Ovary (tissue), 9 donors: Measurements from ENCODE around the gene COL4A1. TPM values are rescaled to one million over a fixed set of nuclear protein-coding genes. Genes with fewer than 3 reads are reported as not detected.
"Not testable (repeated sequence)": the region's sequence is repeated elsewhere in the genome, so short reads cannot be mapped to it uniquely, and the experiment has no call there.

Source experiments
- DNase-seq, 5 donors: peaks; one replicate each; pipeline ENCODE4 v3.0.0-alpha.2; 2019 to 2020
- H3K27ac ChIP-seq, 2 donors: fragments of 200-600 bp; one replicate each; pipeline versions ENCODE4 v1.5.1 to v1.8.0; 2019 to 2022
- H3K27me3 ChIP-seq: fragments of 200-600 bp; one replicate; pipeline ENCODE4 v1.8.0; 2022
- H3K36me3 ChIP-seq: fragments of 200-600 bp; sonication (generic); one replicate; pipeline ENCODE4 v1.5.1; 2019
- H3K4me1 ChIP-seq: one replicate; pipeline ENCODE4 v1.8.1; 2013; ENCODE audit warnings: mild to moderate bottlenecking, moderate library complexity; ENCODE audit not compliant: insufficient read depth
- H3K4me3 ChIP-seq: fragments of 200-600 bp; sonication (generic); one replicate; pipeline ENCODE4 v1.5.1; 2017
- H3K9me3 ChIP-seq, 2 donors: fragments of 200-600 bp in 1 of 2; sonication (generic) in 1 of 2; one replicate each; pipeline versions ENCODE4 v1.5.1 to v1.8.1; 2013 to 2019; ENCODE audit warnings: mild to moderate bottlenecking in 1 of 2, moderate library complexity in 1 of 2
- EP300 ChIP-seq: sonication (generic); formaldehyde crosslinking; IDR thresholded peaks from one replicate; pipeline ENCODE4 v1.6.1; 2017; ENCODE audit warnings: antibody characterized with exemption
- POLR2A ChIP-seq: fragments of 450-650 bp; IDR thresholded peaks from one replicate; pipeline ENCODE4 v1.6.1; 2017; ENCODE audit warnings: antibody characterized with exemption, mild to moderate bottlenecking, moderate library complexity
- WGBS, 3 donors: extraction: QIAGEN DNeasy Blood & Tissue Kit in 1 of 3; methylation state at CpG; one replicate each; pipeline versions ENCODE4 v1.1.5 to v1.1.7; 2013 to 2017; 5-methylcytosine and 5-hydroxymethylcytosine counted together
- intact Hi-C, 4 donors: fragments of 100-400 bp; cut with DNase I; formaldehyde crosslinking; loops; one replicate each; pipeline versions ENCODE4 v1.11.0 to v1.15.1; 2022 to 2023
- polyA plus RNA-seq, 2 donors: library from polyadenylated mRNA; stranded (reverse); fragments of 200-250 nt in 1 of 2; fragments of 350-450 nt in 1 of 2; fragmentation: Illumina TruSeq in 1 of 2; extraction: RNeasy Lipid Tissue Mini Kit (QIAGEN cat#74804) in 1 of 2; gene quantifications; one replicate each; pipeline ENCODE4 v1.2.3, GENCODE V29; 2013 to 2014
- total RNA-seq, 7 donors: library from RNA; depleted of rRNA in 2 of 7; stranded (reverse); fragments of >200 nt in 2 of 7; fragmentation: NEBNext Ultra II Directional in 3 of 7; extraction: Animal tissue kit (Norgen Biotek cat#: 25700) in 3 of 7; gene quantifications; one replicate each; pipeline versions ENCODE4 v1.1.0 to v1.2.4, GENCODE V29; 2016 to 2023
- TF ChIP-seq, protein P1 (sequence below), 3 donors: fragments of 450-650 bp in 2 of 3; fragments of 200-600 bp in 1 of 3; IDR thresholded peaks; one replicate each; pipeline versions ENCODE4 v1.5.1 to v1.8.0; 2016 to 2022; ENCODE audit warnings: antibody characterized with exemption in 3 of 3, mild to moderate bottlenecking in 1 of 3
- donor health status: DM: no; HTN: no; CAD: no; lungs with moderate emphysema.
- donor health status: DM: no; HTN: no; CAD: no.
- donor health status: Bipolar disorder and iron deficiency.
- donor health status: DM: yes; HTN: yes; CAD: no.
- donor health status: DM: no; HTN: no; CAD: no.
- donor health status: DM: yes; HTN: yes; CAD: no.

COL4A1 gene
- total and polyA plus RNA-seq, 9 donors: 42.3 to 421 (median 87.5) TPM

DNA sequence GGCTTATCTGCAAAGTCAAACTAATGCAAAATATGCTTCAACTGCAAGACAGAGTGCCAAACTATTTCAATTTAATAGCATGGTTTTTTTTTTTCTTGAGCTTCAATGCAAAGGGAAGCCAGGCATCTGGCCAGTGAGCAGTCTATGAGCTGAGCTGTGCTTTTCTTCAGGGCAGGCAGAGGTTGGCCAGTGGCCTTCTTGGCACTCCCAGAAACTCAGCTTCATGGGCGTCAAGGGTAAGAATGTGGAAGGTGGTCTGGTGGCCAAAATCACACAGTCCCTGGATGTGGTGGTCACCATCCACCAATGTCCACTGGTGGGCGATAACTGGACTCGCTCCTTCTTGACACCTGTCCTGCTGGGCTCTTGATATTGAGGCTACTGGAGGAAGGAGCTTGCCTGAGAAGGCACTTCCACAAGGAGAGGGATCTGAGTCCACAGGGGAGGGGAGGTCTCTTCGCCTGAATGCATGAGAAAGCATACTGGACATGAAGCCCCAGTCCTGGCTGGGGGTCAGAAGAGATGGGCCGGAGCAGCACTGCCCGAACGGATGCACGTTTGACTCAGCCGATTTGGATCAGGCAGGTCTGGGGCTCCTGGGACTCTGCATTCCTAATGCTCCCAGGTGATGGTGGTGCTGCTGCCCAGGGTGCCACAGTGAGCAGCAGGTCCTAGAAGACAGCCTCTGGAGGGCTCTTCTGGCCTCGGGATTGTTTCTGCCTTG lies 17.2 kb upstream of the COL4A1 start:
- H3K4me3 ChIP-seq: no peak overlapping the region
- H3K36me3 ChIP-seq: no peaks in the 10 kb centered on the region
- TF ChIP-seq, protein P1, sequence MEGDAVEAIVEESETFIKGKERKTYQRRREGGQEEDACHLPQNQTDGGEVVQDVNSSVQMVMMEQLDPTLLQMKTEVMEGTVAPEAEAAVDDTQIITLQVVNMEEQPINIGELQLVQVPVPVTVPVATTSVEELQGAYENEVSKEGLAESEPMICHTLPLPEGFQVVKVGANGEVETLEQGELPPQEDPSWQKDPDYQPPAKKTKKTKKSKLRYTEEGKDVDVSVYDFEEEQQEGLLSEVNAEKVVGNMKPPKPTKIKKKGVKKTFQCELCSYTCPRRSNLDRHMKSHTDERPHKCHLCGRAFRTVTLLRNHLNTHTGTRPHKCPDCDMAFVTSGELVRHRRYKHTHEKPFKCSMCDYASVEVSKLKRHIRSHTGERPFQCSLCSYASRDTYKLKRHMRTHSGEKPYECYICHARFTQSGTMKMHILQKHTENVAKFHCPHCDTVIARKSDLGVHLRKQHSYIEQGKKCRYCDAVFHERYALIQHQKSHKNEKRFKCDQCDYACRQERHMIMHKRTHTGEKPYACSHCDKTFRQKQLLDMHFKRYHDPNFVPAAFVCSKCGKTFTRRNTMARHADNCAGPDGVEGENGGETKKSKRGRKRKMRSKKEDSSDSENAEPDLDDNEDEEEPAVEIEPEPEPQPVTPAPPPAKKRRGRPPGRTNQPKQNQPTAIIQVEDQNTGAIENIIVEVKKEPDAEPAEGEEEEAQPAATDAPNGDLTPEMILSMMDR (IDR thresholded peaks at IDR 0.05): no peak
- TF ChIP-seq POLR2A: no peak
- TF ChIP-seq EP300: no peak
- intact Hi-C loops: no loop called here
- no peaks in the 10 kb centered on the region for H3K9me3 ChIP-seq
- H3K4me1 ChIP-seq: peaks cover 12% of the 10 kb centered on the region
- no peaks in the 10 kb centered on the region for H3K27me3 ChIP-seq
- WGBS, 3 donors: 82 to 84% (median 82%) methylated on average over 9 to 10 of the region's 10 CpGs
- DNase-seq: no peak
- H3K27ac ChIP-seq: no peak overlapping the region

DNA sequence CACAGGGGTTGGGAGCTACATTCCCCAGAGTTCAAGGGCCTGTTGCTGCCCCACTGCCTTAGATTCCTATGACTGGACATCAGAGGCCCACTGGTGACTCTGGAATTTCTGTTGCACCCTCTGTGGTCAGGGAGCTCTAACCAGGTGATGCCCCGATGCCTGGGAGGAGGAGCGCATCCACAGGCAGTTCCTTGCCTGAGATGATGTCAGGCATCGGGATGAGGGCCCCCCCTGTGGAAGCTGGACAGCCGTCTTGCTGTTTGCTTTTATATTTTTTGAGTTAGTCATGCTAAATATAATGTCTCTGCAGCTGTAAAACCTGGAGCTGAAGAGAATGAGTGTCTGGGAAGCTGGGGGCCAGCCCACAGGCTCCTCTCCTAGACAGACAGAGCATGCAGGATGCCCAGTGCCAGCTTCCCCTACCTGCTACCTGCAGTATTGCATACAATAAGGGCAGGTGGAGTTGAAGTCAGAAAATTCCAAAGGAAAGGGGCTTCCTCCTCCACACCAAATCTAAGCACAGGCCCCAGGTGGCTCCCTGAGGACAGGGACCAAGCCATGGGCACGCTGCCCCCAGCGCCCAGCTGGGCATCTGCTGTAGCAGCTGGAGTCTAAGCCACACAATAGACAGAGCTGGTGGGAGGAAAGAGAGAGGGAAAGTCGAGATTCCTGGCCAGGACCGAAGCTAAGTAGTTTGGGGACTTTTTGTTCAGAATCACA lies 16.4 kb upstream of the COL4A1 start:
- Histone ChIP-seq H3K27ac (no peak overlapping the region), H3K36me3 (no peaks in the 10 kb centered on the region), H3K4me1 (peaks cover 12% of the 10 kb centered on the region), H3K9me3 (no peaks in the 10 kb centered on the region), H3K4me3 (no peak overlapping the region), H3K27me3 (no peaks in the 10 kb centered on the region)
- TF ChIP-seq, protein P1 (IDR thresholded peaks at IDR 0.05): no peak
- TF ChIP-seq EP300 (no peak), POLR2A (no peak)
- DNase-seq: no peak
- WGBS, 3 donors: 63 to 72% (median 66%) methylated on average over 8 of the region's 8 CpGs
- intact Hi-C loops: no loop called here

DNA sequence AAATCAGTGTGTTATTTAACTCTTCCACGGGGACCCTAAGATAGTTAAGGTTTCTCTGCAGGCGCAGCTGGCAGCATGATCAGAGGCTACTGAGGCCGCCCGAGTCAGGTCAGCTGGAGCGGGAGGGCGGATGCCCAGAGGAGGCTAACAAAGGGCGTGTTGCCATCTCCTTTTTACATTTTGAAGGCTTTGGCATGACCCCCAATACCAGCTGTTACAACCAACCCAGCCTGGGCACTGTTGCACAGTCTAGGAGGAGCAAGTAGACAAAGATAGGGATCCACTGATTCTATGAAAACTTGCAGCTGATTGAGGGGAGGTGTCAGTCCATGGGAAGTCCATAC lies 15.8 kb upstream of the COL4A1 start:
- no peak for TF ChIP-seq POLR2A
- TF ChIP-seq, protein P1 (IDR thresholded peaks at IDR 0.05): no peak
- no peak for TF ChIP-seq EP300
- Histone ChIP-seq H3K9me3 (no peaks in the 10 kb centered on the region), H3K36me3 (no peaks in the 10 kb centered on the region), H3K4me3 (no peak overlapping the region), H3K27ac (no peak overlapping the region), H3K27me3 (no peaks in the 10 kb centered on the region), H3K4me1 (peaks cover 12% of the 10 kb centered on the region)
- DNase-seq: no peak
- intact Hi-C loops: no loop called here
- 75 to 90% (median 84%) methylated on average over 7 of the region's 7 CpGs for WGBS, 3 donors

DNA sequence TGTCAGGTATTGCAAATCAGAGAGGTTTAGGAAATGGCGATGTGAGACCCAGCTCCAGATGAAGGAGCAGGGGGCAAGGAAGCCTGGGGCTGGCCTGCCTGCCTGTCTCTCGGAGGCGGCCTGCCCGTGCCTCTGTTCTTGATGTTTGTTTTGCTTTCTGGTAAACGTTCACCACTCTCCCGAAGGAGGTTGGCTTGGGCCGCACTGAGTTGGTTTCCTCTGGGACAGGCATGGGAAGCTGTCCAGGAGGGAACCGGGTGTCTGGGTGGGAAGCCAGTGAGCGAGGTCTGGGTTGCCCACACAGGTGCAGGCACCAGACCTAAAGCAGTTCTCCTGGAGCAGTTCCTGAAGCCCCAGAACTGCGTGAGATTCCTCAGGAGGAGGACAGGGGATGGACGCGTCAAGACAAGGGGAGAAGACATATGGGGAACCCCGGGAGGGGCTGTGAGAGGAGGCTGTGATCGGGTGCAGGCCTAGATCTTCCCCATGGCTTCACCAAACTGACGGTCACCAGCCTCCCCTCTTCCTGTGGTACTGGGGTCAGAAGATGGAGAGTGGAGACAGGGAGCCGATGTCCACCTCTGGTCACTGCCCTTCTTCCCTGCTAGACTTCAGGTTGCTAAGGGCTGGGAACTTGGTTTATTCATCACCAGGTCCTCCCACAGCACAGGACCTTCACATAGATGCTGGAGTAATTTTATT lies 15.3 kb upstream of the COL4A1 start:
- 77 to 88% (median 87%) methylated on average over 16 of the region's 16 CpGs for WGBS, 3 donors
- no peaks in the 10 kb centered on the region for H3K9me3 ChIP-seq
- DNase-seq: no peak
- TF ChIP-seq, protein P1 (IDR thresholded peaks at IDR 0.05): no peak
- no peak for TF ChIP-seq POLR2A
- TF ChIP-seq EP300: no peak
- H3K27me3 ChIP-seq: no peaks in the 10 kb centered on the region
- intact Hi-C loops: no loop called here
- no peak overlapping the region for H3K27ac ChIP-seq
- H3K4me3 ChIP-seq: no peak overlapping the region
- no peaks in the 10 kb centered on the region for H3K36me3 ChIP-seq
- peaks cover 12% of the 10 kb centered on the region for H3K4me1 ChIP-seq

DNA sequence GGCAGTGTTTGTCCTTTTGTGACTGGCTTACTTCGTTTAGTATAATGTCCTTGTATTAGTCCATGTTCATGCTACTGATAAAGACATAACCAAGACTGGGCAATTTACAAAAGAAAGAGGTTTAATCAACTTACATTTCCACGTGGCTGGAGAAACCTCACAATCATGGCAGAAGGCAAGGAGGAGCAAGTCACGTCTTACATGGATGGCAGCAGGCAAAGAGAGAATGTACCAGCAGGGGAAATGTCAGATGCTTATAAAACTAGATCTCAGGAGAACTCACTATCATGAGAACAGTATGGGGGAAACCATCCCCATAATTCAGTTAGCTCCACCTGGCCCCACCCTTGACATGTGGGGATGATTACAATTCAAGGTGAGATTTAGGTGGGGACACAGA lies 14.6 kb upstream of the COL4A1 start:
- H3K4me3 ChIP-seq, H3K27ac ChIP-seq, H3K27me3 ChIP-seq, intact Hi-C loops, H3K9me3 ChIP-seq, DNase-seq, H3K36me3 ChIP-seq: not testable (repeated sequence)
- peaks cover 12% of the 10 kb centered on the region for H3K4me1 ChIP-seq
- 84 to 88% (median 87%) methylated on average over 3 of the region's 3 CpGs for WGBS, 3 donors
